ENCODE measurements around the gene TMBIM4.

DNA sequence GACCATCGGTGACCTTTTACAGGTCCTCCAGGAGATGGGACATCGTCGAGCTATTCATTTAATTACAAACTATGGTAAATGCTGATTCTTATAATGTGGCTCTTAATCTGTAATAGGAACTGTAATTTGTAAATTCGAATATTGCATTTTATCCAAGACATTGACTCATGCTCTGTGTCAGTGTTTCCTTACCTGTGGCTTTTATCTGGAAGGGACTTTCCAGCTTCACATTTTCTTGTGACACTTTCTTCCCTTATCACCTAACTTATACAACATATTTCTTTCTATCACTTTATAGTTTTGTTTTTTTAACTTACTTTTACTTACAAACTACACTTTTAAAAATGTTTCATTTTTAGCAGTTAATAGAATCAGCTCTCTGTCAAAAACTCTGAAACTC is 34.0 kb upstream of the TMBIM4 start:
- TF ChIP-seq, protein P1, sequence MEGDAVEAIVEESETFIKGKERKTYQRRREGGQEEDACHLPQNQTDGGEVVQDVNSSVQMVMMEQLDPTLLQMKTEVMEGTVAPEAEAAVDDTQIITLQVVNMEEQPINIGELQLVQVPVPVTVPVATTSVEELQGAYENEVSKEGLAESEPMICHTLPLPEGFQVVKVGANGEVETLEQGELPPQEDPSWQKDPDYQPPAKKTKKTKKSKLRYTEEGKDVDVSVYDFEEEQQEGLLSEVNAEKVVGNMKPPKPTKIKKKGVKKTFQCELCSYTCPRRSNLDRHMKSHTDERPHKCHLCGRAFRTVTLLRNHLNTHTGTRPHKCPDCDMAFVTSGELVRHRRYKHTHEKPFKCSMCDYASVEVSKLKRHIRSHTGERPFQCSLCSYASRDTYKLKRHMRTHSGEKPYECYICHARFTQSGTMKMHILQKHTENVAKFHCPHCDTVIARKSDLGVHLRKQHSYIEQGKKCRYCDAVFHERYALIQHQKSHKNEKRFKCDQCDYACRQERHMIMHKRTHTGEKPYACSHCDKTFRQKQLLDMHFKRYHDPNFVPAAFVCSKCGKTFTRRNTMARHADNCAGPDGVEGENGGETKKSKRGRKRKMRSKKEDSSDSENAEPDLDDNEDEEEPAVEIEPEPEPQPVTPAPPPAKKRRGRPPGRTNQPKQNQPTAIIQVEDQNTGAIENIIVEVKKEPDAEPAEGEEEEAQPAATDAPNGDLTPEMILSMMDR (IDR thresholded peaks at IDR 0.05), result no peak
- no peak for TF ChIP-seq POLR2AphosphoS5 (IDR thresholded peaks at IDR 0.05)
